ENCODE data around the gene PARP9.

PARP9 gene

DNA sequence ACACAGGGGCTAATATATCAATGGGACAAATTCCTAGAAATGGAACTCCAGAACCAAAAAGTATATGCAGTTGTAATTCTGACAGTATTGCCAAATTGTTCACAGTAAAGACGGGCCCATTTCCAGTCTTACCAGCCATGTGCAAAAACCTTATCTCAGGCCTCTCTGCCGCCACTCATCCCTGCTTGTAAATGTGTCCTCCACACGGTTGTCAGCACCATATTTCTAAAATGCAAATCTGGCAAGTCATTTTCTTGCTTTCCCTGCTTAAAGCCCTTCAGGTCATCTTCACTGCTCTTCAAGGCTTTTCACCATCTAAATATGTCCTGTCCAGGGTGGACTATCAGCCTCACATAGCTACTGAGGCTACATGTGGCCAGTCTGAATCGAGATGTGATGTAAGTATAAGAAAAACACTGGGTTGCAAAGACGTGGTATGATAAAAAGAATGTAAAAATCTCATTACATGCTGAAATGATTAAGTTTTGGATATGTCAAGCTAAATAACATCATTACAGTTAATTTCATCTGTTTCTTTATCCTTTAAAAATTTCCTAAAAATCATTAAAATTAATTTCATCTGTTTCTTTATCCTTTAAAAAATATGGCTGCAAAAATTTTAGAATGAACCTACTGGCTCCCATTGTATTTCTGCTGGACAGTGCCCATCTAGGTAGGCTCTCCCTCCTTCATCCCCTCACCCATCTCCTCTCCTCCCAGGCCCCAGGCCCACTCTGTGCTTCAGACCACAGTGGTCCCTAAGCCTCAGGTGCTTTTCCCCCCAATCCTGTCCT lies 980 bp downstream of the PARP9 start:
- TF ChIP-seq, protein P1, sequence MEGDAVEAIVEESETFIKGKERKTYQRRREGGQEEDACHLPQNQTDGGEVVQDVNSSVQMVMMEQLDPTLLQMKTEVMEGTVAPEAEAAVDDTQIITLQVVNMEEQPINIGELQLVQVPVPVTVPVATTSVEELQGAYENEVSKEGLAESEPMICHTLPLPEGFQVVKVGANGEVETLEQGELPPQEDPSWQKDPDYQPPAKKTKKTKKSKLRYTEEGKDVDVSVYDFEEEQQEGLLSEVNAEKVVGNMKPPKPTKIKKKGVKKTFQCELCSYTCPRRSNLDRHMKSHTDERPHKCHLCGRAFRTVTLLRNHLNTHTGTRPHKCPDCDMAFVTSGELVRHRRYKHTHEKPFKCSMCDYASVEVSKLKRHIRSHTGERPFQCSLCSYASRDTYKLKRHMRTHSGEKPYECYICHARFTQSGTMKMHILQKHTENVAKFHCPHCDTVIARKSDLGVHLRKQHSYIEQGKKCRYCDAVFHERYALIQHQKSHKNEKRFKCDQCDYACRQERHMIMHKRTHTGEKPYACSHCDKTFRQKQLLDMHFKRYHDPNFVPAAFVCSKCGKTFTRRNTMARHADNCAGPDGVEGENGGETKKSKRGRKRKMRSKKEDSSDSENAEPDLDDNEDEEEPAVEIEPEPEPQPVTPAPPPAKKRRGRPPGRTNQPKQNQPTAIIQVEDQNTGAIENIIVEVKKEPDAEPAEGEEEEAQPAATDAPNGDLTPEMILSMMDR (IDR thresholded peaks at IDR 0.05; ENCODE audit: control insufficient read depth, insufficient read depth, low read depth, low read length, missing control alignments), result no peak
- peak overlapping the region; percentile 96 for H3K4me3 ChIP-seq (ENCODE audit: control insufficient read depth, low read depth, low read length)
- DNase-seq (ENCODE audit: low read depth), result no peak

DNA sequence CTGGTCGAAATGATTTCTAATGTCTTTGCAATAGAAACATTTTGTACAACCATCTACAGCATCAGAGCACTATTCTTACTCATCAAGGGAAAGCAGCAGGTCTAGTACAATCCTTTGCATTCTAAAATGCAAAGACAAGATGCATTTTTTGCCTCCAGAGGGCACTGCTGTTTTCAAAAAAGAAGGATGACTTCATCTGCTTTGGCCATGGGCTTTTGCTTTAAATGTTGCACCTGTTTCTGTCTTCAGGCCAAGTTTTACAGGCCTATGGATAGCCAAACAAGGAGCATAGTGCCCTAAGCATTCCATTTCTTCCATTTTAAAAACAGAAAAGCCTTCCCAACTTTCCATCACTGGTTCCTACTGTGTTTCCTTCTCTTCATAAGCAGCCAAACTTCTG lies 3.4 kb downstream of the PARP9 start:
- TF ChIP-seq, protein P1 (IDR thresholded peaks at IDR 0.05; ENCODE audit: control insufficient read depth, insufficient read depth, low read depth, low read length, missing control alignments), result peak; percentile 68
- no peak overlapping the region for H3K4me3 ChIP-seq (ENCODE audit: control insufficient read depth, low read depth, low read length)
- DNase-seq (ENCODE audit: low read depth), result no peak

GRCh38 chr3:122559906-122560305 lies 4.2 kb downstream of the PARP9 start:
- DNase-seq (ENCODE audit: low read depth), result no peak
- H3K4me3 ChIP-seq (ENCODE audit: control insufficient read depth, low read depth, low read length), result no peak overlapping the region
- TF ChIP-seq, protein P1 (IDR thresholded peaks at IDR 0.05; ENCODE audit: control insufficient read depth, insufficient read depth, low read depth, low read length, missing control alignments), result no peak

GRCh38 chr3:122558605-122559004 lies 5.5 kb downstream of the PARP9 start:
- no peak for DNase-seq (ENCODE audit: low read depth)
- TF ChIP-seq, protein P1 (IDR thresholded peaks at IDR 0.05; ENCODE audit: control insufficient read depth, insufficient read depth, low read depth, low read length, missing control alignments), result no peak
- H3K4me3 ChIP-seq (ENCODE audit: control insufficient read depth, low read depth, low read length), result no peak overlapping the region

GRCh38 chr3:122557356-122557755 lies 6.7 kb downstream of the PARP9 start:
- no peak for DNase-seq (ENCODE audit: low read depth)
- TF ChIP-seq, protein P1 (IDR thresholded peaks at IDR 0.05; ENCODE audit: control insufficient read depth, insufficient read depth, low read depth, low read length, missing control alignments), result no peak
- no peak overlapping the region for H3K4me3 ChIP-seq (ENCODE audit: control insufficient read depth, low read depth, low read length)

GRCh38 chr3:122555275-122556071 lies 8.6 kb downstream of the PARP9 start:
- DNase-seq (ENCODE audit: low read depth), result no peak
- H3K4me3 ChIP-seq (ENCODE audit: control insufficient read depth, low read depth, low read length), result no peak overlapping the region
- TF ChIP-seq, protein P1 (IDR thresholded peaks at IDR 0.05; ENCODE audit: control insufficient read depth, insufficient read depth, low read depth, low read length, missing control alignments), result no peak

All from AG09309 (cell line).